HG03571 (cell line): Measurements from ENCODE around the gene RTL10.
A peak's percentile ranks its signal among the peaks of the same experiment; 100 is the strongest.

ENCODE experiments used
- ATAC-seq: cut with Tn5 transposase; IDR thresholded peaks from one replicate; pipeline ENCODE4 v1.9.1; 2021; ENCODE audit not compliant: unreplicated experiment

Gene RTL10

GRCh38 chr22:19854778-19855503 is at the start of gene RTL10, which contains the start of gene GNB1L:
RTL10 (minus strand) TSS chr22:19854874; CDS start chr22:19852261, 2,613 bp downstream.
GNB1L (minus strand) TSS chr22:19854874; CDS start chr22:19821355, 33,519 bp downstream.
- ATAC-seq, result peak; percentile 81

GRCh38 chr22:19904174-19904856 is 49.6 kb upstream of the RTL10 start:
- no peak for ATAC-seq

- no peak for ATAC-seq
Measured at GRCh38 chr22:19903513-19903912, 48.8 kb upstream of the RTL10 start.

DNA sequence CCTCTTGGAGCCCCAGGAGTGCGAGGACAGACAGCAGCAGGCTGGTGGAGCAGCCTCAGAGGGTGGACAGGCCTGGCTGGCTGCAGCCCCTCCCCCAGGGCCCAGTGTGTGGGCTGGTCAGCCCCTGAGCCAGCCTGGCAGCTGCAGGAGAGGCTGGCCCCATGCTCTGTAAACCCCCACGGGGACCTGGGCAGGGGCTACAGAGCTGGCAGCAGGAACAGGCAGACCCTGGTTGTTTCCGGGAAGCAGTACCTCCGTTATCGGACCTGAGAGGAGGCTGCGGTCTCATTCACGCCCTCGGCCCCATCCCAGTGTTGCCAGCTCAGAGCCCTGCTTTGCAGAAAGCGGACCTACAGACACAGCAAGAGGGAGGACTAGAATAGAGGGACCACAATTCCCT is 48.4 kb upstream of the RTL10 start:
- no peak for ATAC-seq

DNA sequence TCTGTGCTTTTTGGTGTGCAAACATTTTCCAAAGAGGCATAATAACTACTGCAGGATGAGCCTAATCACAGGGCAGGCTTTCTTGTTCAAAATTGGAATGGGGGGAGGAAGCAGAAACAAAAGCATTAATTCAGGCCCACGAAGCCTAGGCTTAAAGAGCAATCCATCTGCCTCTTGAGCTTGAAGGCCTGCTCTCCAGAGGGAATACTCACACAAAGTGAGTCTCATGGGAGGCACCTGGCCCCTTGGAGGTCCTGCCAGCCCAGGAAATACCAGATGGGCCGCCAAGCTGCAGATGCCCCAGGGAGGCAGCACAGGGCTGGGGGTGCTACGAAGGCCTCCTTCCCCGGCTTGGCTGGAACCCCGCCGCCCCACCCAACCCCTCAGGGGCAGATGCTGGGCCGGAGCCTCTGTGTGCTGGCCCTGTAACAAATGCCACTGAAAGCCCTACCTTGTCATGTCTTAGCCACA is 47.6 kb upstream of the RTL10 start:
- ATAC-seq, result no peak

GRCh38 chr22:19901577-19902244 is 47.0 kb upstream of the RTL10 start:
- no peak for ATAC-seq

DNA sequence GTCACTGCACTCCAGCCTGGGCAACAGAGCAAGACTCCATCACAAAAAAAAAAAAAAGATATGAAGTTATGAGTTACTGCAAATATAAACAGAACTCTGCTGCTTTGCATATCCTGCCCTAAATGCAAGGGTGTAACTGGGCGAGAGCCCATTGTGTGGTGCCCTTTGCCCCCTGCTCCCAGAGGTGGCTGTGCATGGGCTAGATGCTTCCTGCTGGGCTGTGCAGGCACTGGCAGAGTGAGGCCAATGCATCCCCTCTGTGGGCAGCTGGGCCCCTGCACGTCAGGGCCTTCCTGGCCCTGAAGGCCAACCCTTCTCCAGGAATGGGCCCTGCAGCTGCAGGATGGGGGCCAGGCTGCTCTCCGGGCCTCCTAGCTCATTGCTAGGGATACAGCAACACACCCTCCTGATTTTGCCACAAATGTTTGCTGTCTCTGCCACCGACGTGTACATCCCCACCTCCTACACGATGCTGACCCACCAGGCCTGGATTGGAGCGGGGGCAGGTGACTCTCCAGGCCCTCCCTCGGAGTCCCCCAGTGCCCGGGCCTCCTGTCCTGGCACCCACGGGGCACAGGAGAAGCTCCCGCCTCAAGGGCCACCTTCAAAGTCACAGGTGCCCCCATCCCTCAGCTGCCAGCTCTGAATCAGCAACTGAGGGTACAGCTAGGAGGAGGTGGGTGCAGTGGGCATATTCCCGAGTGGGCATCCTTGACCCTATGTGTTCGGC is 46.2 kb upstream of the RTL10 start:
- no peak for ATAC-seq

DNA sequence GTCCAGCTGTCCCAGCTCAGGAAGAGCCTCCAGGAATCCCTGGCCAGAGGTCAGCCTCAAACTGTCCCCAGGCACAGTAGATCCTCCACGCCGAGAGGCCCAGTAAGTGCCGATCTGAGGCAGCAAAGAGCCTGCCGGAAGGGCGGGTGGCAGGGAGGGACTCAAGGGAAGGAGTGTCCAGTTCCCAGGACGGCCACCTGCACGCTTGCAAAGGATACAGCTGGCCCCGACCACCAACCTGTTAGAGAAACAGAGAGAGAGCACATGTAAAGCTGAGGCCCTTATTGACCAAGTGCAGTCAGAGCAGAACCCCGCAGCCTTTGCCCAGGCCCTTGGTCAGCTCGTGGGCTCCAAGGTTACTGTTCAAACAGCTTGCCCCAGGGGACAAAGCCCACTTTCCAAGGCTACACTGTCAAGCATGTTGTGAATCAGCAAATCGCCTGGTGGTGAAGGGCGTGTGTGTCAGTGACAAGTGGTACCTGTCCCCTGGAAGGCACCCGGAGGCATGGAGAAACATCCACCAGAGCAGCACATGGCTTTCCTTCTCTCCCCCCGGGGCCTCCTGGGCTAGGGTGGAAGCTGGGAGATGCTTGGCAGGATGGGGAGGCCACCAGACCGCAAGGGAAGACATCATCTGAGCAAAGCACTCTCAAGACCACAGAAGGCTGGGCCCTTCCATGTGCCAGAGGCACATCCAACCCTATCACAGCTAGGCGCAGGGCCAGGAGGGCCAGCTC is 44.3 kb upstream of the RTL10 start:
- ATAC-seq, result no peak

- no peak for ATAC-seq
Measured at GRCh38 chr22:19898145-19898544, 43.5 kb upstream of the RTL10 start.

DNA sequence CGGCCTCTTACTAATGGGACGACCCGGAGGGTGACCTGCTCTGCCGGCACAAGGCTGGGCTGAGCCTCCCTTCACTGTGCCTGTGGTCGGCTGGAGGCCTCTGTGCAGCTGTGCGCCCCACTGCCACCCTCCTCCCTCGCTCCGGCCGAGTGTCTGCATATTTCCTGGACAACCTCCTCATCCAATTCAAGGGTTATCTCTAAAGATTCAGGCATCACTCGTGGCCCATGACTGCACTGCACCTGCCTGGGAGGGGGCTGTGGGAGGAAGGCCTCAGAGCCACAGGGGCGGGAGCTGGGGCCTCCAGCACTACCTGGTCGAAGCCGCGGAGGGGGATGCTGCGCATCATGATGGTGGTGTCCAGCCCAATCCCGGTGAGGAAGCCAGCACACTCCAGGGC is 43.1 kb upstream of the RTL10 start:
- no peak for ATAC-seq

DNA sequence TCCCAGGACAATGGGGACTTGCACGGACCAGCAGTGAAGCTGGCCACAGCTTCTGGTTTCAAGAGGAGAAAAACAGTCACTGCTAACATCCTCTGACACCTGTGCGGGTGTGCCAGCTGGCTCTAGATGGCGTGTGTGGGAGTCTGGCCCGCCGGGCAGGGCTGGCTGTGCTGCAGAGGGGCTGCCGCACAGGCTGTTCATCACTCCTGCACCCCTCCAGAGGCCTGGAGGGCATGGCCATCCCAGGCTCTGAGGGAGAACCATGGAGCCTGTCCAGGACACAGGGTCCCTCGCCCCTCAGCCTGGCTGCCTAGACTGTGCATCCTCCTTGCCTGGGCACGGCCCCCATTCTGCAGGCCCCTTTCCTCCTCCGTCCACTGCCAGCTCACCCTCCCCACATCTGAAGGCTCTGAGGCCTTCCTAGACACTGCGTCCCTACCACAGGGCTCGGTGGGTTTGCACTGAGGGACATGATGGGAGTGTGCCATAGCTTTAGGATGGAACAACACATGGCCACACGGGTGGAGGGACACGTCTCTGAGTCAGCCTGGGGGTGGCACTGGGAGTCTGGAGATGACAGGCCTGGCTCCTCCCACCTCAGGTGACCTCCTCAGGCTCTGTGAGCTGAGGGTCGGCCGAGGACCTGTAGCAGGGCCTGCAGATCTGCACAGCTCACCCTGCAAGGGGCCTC is 42.1 kb upstream of the RTL10 start:
- ATAC-seq, result no peak

GRCh38 chr22:19895160-19895849 is 40.6 kb upstream of the RTL10 start:
- ATAC-seq, result no peak

DNA sequence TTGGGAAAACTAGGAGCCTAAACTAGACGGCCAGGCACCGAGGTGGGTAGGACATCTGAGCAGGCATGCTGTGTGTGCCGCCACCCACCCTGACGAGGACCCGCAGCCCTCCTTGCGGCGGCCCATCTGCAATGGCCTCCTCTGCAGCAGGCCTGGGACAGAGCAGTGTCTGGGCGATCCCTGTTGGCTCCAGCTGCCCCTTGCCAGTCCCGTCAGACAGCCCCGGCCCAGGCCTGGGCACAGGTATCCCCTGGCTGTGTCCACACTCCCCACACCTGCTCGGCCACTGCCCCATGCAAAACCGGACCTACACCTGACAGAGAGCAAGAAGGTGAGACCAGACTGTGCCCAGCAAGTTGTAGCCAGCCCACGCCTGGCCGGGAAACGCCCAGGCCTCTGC is 38.7 kb upstream of the RTL10 start:
- ATAC-seq, result no peak

DNA sequence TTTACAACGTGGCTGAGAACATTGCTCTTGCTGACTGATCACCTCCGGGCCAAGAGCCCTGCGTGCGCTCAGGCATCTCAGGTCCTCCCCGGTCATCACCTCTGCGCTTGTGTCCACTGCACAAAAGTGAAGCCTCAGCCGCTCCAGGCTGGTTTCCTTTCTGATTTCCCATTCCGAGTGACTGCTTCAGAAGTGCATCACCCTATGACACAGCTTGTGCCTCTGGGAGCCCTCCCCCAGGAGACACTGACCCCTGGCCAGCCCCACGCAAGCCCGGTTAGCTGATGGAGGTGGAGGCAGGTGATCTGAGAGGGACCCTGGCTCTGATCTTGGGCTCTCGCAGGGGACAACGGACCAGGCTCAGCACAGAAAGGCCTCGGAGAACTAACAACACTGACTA is 38.3 kb upstream of the RTL10 start:
- no peak for ATAC-seq

- no peak for ATAC-seq
Measured at GRCh38 chr22:19892257-19892879, 37.7 kb upstream of the RTL10 start.

GRCh38 chr22:19891317-19892256 is 36.9 kb upstream of the RTL10 start:
- ATAC-seq, result no peak

DNA sequence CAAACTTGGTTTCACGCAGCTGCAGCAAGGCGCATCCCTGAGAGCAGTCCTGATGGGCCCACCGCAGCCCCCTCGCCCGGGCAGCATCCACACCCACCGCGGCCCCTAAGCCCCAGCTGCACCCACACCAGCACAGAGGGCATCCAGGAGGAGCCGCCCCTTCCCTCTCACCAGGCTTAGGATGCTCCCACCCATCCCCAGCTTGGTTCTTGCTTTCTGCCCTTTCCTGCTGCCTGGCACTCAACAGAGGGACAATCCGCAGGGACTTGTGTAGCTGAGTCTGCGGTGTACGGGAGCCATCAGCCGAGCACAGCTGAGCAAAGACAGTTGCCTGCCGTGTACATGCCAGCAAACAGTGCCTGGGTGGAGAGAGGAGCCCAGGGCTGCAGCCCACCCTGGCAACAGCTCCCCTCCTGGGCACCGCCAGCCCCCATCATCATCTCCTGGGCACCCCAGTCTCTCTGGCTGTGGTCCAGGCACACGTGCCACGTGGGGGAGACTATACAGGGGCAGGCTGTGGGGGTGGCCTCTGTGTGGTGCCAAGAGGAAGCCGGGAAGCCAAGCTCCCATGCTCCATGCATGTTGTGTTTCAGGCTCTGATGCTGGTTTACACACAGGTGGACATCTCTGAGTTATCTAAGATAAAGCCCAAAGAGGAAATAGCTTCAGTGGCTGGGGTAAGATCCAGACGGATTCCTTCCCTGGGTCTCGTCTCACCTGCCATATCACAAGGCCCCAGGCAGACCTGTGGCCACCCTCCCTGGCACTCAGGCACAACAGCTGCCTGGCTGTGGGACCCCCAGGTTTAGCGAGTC is 36.0 kb upstream of the RTL10 start:
- no peak for ATAC-seq
